ENCODE results near the gene ZNF581.

GRCh38 chr19:55676889-55677505 is 33.5 kb downstream of the ZNF581 start:
- TF ChIP-seq EZH2 (IDR thresholded peaks at IDR 0.05; ENCODE audit: insufficient read depth, low read length), result no peak
- TF ChIP-seq CTCF (IDR thresholded peaks at IDR 0.05; ENCODE audit: insufficient read depth, low read depth, low read length), result no peak
